Raji (cell line): ENCODE data around the gene NLGN4Y.

Experiments
- POLR2A ChIP-seq: IDR thresholded peaks from 2 replicates; pipeline ENCODE4 v1.6.1; 2011; ENCODE audit warnings: low read depth, low read length, control low read depth; ENCODE audit not compliant: insufficient read depth

Gene NLGN4Y

GRCh38 chrY:14524272-14525231 is at the start of gene NLGN4Y:
TSS of gene NLGN4Y (plus strand) at chrY:14524529. CDS start at chrY:14622120, 97,591 bp downstream.
- no peak for TF ChIP-seq POLR2A

GRCh38 chrY:14485935-14486334 is 38.4 kb upstream of the NLGN4Y start:
- no peak for TF ChIP-seq POLR2A

- TF ChIP-seq POLR2A = no peak
These were observed 34.1 kb upstream of the NLGN4Y start for GRCh38 chrY:14490226-14490625.

GRCh38 chrY:14498071-14498470 is 26.3 kb upstream of the NLGN4Y start:
- no peak for TF ChIP-seq POLR2A

GRCh38 chrY:14504592-14504991 is 19.7 kb upstream of the NLGN4Y start:
- no peak for TF ChIP-seq POLR2A

GRCh38 chrY:14522379-14522950 is 1.9 kb upstream of the NLGN4Y start:
- no peak for TF ChIP-seq POLR2A

GRCh38 chrY:14523491-14524271 is 648 bp upstream of the NLGN4Y start:
- no peak for TF ChIP-seq POLR2A

- TF ChIP-seq POLR2A = no peak
These were observed 986 bp downstream of the NLGN4Y start for GRCh38 chrY:14525315-14525714.

- no peak for TF ChIP-seq POLR2A
These were observed 4.0 kb downstream of the NLGN4Y start for GRCh38 chrY:14528361-14528760.

GRCh38 chrY:14536703-14537102 is 12.4 kb downstream of the NLGN4Y start:
- no peak for TF ChIP-seq POLR2A

- TF ChIP-seq POLR2A = no peak
These were observed 19.2 kb downstream of the NLGN4Y start for GRCh38 chrY:14543506-14543905.

- no peak for TF ChIP-seq POLR2A
These were observed 57.0 kb downstream of the NLGN4Y start for GRCh38 chrY:14581294-14581693.

GRCh38 chrY:14586725-14587124 is 62.4 kb downstream of the NLGN4Y start:
- TF ChIP-seq POLR2A = no peak

GRCh38 chrY:14601372-14601771 is 77.0 kb downstream of the NLGN4Y start:
- TF ChIP-seq POLR2A = no peak

- no peak for TF ChIP-seq POLR2A
These were observed 93.3 kb downstream of the NLGN4Y start for GRCh38 chrY:14617625-14618024.

- TF ChIP-seq POLR2A = no peak
These were observed 94.2 kb downstream of the NLGN4Y start for GRCh38 chrY:14618513-14618912.

- no peak for TF ChIP-seq POLR2A
These were observed 103.9 kb downstream of the NLGN4Y start for GRCh38 chrY:14628208-14628607.
